NCI-H526 (cell line): ENCODE data around the gene TGFBR3L.
"Not testable (repeated sequence)": the region's sequence is repeated elsewhere in the genome, so short reads cannot be mapped to it uniquely, and the experiment has no call there.

Experiments used
- DNase-seq, 2 experiments: peaks; one replicate each; lab custom pipeline; 2025; lab: John Stamatoyannopoulos, UW

Gene TGFBR3L

GRCh38 chr19:7917267-7918061 is 2.8 kb downstream of the TGFBR3L start:
- peak in 1 of 2 experiments; percentile 64 for DNase-seq

GRCh38 chr19:7918062-7918614 is 3.5 kb downstream of the TGFBR3L start:
- not testable (repeated sequence) for DNase-seq

GRCh38 chr19:7918615-7919421 is 4.2 kb downstream of the TGFBR3L start:
- DNase-seq = no peak

GRCh38 chr19:7919610-7920518 is 5.2 kb downstream of the TGFBR3L start, which contains the start of gene SNAPC2:
Gene SNAPC2 (plus strand): TSS chr19:7920338. CDS start chr19:7920367, 29 bp downstream.
- peak; percentile 65 to 93 for DNase-seq

GRCh38 chr19:7920519-7921301 is 6.1 kb downstream of the TGFBR3L start:
- peak; percentile 79 to 97 for DNase-seq

- peak in 1 of 2 experiments; percentile 55 for DNase-seq
Measured at GRCh38 chr19:7921302-7921966, 6.8 kb downstream of the TGFBR3L start.

- DNase-seq = no peak
Measured at GRCh38 chr19:7921967-7922835, 7.6 kb downstream of the TGFBR3L start.

- no peak for DNase-seq
Measured at GRCh38 chr19:7922836-7923195, 8.2 kb downstream of the TGFBR3L start.

GRCh38 chr19:7923295-7924191 is 8.9 kb downstream of the TGFBR3L start:
- no peak for DNase-seq

GRCh38 chr19:7924241-7924640 is 9.6 kb downstream of the TGFBR3L start:
- DNase-seq = no peak

GRCh38 chr19:7924651-7925170 is 10.1 kb downstream of the TGFBR3L start:
- no peak for DNase-seq

- DNase-seq = peak in 1 of 2 experiments; percentile 77
Measured at GRCh38 chr19:7925171-7925851, 10.7 kb downstream of the TGFBR3L start.

- DNase-seq = peak in 1 of 2 experiments; percentile 65
Measured at GRCh38 chr19:7926021-7926726, 11.5 kb downstream of the TGFBR3L start, which contains the start of gene CTXN1. Gene CTXN1 (minus strand): TSS chr19:7926135. CDS start chr19:7925538, 597 bp downstream.

- no peak for DNase-seq
Measured at GRCh38 chr19:7926727-7927604, 12.3 kb downstream of the TGFBR3L start.

- DNase-seq = no peak
Measured at GRCh38 chr19:7927605-7928333, 13.1 kb downstream of the TGFBR3L start.
